Measurements from ENCODE around the gene DDR2. TPM values are rescaled to one million over a fixed set of nuclear protein-coding genes. Genes with fewer than 3 reads are reported as not detected.
"Not testable (repeated sequence)": the region's sequence is repeated elsewhere in the genome, so short reads cannot be mapped to it uniquely, and the experiment has no call there.

DDR2 gene
- total RNA-seq, 1 donor from 2014 or later = 54.4 TPM

DNA sequence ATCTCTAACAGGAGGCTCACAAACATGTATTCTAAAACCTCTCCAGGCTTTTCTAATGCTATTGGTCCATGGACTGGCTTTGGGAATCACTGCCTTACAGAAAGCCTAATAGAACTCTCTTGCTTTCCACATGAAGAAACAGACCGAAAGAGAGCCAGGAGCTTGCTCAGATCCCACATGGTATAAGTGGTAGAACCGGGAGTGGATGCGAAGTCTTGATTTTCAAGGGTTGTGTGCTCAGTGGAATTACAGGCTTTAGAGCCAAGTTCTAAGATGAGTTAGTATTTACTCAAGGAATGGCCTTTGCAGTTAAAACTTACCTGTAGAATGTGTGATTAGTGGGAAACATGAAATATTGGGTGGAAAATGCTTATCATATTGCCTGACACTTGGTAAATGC lies 103.9 kb downstream of the DDR2 start:
- Mint-ChIP-seq H3K4me1 (ENCODE audit: unreplicated experiment) (no peaks in the 10 kb centered on the region), H3K27me3 (no peaks in the 10 kb centered on the region), H3K36me3 (peaks cover 8% of the 10 kb centered on the region), H3K9me3 (no peaks in the 10 kb centered on the region), H3K4me3 (no peak overlapping the region), H3K27ac (no peak overlapping the region)
- DNase-seq (ENCODE audit: extremely low spot score, unreplicated experiment) = no peak
- TF ChIP-seq, protein P1, sequence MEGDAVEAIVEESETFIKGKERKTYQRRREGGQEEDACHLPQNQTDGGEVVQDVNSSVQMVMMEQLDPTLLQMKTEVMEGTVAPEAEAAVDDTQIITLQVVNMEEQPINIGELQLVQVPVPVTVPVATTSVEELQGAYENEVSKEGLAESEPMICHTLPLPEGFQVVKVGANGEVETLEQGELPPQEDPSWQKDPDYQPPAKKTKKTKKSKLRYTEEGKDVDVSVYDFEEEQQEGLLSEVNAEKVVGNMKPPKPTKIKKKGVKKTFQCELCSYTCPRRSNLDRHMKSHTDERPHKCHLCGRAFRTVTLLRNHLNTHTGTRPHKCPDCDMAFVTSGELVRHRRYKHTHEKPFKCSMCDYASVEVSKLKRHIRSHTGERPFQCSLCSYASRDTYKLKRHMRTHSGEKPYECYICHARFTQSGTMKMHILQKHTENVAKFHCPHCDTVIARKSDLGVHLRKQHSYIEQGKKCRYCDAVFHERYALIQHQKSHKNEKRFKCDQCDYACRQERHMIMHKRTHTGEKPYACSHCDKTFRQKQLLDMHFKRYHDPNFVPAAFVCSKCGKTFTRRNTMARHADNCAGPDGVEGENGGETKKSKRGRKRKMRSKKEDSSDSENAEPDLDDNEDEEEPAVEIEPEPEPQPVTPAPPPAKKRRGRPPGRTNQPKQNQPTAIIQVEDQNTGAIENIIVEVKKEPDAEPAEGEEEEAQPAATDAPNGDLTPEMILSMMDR (conservative IDR thresholded peaks at IDR 0.05) = no peak

DNA sequence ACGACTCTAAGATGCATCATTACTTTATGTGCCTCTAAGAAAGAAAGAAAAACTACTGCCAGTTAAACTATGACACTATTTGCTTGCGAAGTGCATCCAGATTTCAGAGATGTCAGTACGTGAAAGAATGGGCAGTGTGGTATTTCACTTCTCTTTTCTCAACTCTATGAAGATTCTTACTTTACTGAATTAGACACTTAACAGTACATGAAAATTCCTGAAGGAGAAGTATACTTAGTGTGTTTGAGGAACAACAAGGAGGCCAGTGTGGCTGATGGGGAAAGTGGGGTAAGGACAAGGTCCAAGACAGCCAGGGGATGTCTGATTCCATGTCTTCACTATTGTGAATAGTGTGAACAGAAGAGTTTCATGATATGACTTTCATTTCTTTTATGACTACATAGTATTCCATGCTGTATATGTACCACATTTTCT lies 104.4 kb downstream of the DDR2 start:
- TF ChIP-seq, protein P1 (conservative IDR thresholded peaks at IDR 0.05) = no peak
- Mint-ChIP-seq H3K36me3 (peaks cover 8% of the 10 kb centered on the region), H3K9me3 (no peaks in the 10 kb centered on the region), H3K4me1 (ENCODE audit: unreplicated experiment) (no peaks in the 10 kb centered on the region), H3K27me3 (no peaks in the 10 kb centered on the region), H3K4me3 (no peak overlapping the region), H3K27ac (no peak overlapping the region)
- DNase-seq (ENCODE audit: extremely low spot score, unreplicated experiment) = no peak

DNA sequence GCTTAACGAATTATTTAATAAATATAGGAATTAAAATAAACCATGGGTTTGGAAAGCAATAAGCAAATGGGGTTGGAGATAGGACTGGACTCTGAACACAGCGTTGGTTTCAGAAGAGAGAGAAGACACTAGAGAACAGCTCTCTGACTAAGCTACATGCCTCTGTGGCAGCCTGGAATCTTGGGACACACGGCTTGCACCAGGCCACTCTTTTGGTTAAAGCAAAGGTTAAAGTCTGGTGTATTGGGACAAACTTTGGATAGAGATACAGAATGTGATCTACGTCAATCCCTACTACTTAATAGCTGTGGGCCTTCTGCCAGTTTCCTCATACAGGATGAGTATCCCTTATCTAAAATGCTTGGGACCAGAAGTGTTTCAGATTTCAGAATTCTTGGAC lies 108.5 kb downstream of the DDR2 start:
- TF ChIP-seq, protein P1 (conservative IDR thresholded peaks at IDR 0.05) = no peak

DNA sequence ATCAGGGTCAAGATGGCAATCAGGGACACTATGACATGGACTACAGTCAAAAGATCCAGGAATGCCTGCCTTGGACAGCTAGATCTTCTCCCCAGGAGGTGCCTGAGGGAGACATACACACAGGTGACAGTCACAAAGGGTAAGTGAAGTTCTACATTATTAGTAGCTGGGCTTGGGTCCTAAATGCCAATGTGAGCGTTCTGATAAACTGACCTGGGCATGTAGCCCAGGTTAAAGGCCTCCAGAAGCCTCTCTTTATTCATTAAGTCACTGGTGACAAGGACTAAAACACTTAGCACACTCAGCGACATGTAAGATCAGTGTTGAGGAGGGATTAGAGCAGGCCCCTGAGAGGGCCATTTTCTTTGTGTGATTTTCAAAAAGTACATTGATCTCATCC lies 109.3 kb downstream of the DDR2 start:
- Mint-ChIP-seq H3K36me3 (peaks cover 15% of the 10 kb centered on the region), H3K4me3 (no peak overlapping the region), H3K27ac (no peak overlapping the region), H3K27me3 (no peaks in the 10 kb centered on the region), H3K4me1 (ENCODE audit: unreplicated experiment) (no peaks in the 10 kb centered on the region), H3K9me3 (peaks cover 10% of the 10 kb centered on the region)
- TF ChIP-seq, protein P1 (conservative IDR thresholded peaks at IDR 0.05) = no peak
- no peak for DNase-seq (ENCODE audit: extremely low spot score, unreplicated experiment)

More for the DNA sequence above, 108.5 kb downstream of the DDR2 start:
- peaks cover 15% of the 10 kb centered on the region for H3K36me3 Mint-ChIP-seq
- no peak for DNase-seq (ENCODE audit: extremely low spot score, unreplicated experiment)
- no peak overlapping the region for H3K4me3 Mint-ChIP-seq
- H3K9me3 Mint-ChIP-seq = peaks cover 10% of the 10 kb centered on the region
- no peak overlapping the region for H3K27ac Mint-ChIP-seq
- no peaks in the 10 kb centered on the region for H3K4me1 Mint-ChIP-seq (ENCODE audit: unreplicated experiment)
- no peaks in the 10 kb centered on the region for H3K27me3 Mint-ChIP-seq

DNA sequence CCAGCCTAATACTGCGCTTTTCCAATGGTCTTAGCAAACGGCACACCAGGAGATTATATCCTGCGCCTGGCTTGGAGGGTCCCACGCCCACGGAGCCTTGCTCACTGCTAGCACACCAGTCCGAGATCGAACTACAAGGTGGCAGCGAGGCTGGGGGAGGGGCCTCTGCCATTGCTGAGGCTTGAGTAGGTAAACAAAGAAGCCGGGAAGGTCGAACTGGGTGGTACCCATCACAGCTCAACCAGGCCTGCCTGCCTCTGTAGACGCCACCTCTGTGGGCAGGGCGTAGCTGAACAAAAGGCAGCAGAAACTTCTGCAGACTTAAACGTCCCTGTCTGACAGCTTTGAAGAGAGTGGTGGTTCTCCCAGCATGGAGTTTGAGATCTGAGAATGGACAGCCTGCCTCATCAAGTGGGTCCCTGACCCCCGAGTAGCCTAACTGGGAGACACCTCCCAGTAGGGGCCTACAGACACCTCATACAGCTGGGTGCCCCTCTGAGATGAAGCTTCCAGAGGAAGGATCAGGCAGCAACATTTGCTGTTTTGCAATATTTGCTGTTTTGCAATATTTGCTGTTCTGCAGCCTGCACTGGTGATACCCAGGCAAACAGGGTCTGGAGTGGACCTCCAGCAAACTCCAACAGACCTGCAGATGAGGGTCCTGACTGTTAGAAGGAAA lies 114.1 kb downstream of the DDR2 start:
- H3K27ac Mint-ChIP-seq; H3K27me3 Mint-ChIP-seq; H3K4me3 Mint-ChIP-seq; H3K9me3 Mint-ChIP-seq; DNase-seq (ENCODE audit: extremely low spot score, unreplicated experiment); H3K4me1 Mint-ChIP-seq (ENCODE audit: unreplicated experiment): not testable (repeated sequence)
- H3K36me3 Mint-ChIP-seq = peaks cover 20% of the 10 kb centered on the region

DNA sequence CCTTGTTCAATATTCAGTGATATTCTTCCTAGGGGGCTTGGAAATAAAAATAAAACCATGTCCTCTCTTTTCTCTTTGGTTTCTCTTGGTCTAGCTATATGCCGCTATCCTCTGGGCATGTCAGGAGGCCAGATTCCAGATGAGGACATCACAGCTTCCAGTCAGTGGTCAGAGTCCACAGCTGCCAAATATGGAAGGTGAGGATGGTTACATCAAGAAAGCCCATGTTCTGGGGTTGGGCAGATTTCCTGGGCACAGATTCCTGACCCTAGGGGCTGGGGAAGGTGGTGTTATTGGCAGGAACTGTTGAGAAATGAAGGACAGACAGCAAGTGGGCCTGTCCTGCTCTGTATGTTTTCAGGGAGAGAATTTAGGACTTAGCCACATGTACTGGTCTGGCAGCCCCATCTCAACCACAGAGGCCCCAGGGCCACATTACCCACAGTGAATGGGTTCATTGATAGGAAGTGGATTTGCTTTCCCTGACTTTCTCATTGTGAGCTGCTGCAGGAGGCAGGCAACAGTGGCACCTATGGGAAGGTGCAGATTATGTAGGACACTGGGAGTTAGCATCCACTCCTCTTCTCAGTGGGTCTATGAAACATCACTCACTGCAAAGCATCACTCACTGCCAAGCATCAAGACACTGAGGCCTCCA lies 120.9 kb downstream of the DDR2 start:
- Mint-ChIP-seq H3K27ac (no peak overlapping the region), H3K36me3 (no peaks in the 10 kb centered on the region), H3K4me1 (ENCODE audit: unreplicated experiment) (no peaks in the 10 kb centered on the region), H3K9me3 (no peaks in the 10 kb centered on the region), H3K27me3 (peaks cover 2% of the 10 kb centered on the region), H3K4me3 (no peak overlapping the region)
- no peak for DNase-seq (ENCODE audit: extremely low spot score, unreplicated experiment)
- TF ChIP-seq, protein P1 (conservative IDR thresholded peaks at IDR 0.05) = no peak
